Body of pancreas (tissue), 4 donors: Measurements from ENCODE around the gene RFC4.

Experiments
- POLR2A ChIP-seq, 3 donors: fragments of 450-650 bp; IDR thresholded peaks; one replicate each; pipeline ENCODE4 v1.6.1; 2016; ENCODE audit warnings: antibody characterized with exemption in 3 of 3, mild to moderate bottlenecking in 2 of 3
- TF ChIP-seq, protein P1 (sequence below), 7 experiments: fragments of 450-650 bp in 4 of 7; fragments of 200-600 bp in 3 of 7; sonication (generic) in 3 of 7; IDR thresholded peaks; one replicate each; pipeline ENCODE4 v1.5.1; 2016 to 2019; ENCODE audit warnings: antibody characterized with exemption in 7 of 7

GRCh38 chr3:186826410-186826975 is 20.2 kb upstream of the RFC4 start:
- TF ChIP-seq, protein P1, sequence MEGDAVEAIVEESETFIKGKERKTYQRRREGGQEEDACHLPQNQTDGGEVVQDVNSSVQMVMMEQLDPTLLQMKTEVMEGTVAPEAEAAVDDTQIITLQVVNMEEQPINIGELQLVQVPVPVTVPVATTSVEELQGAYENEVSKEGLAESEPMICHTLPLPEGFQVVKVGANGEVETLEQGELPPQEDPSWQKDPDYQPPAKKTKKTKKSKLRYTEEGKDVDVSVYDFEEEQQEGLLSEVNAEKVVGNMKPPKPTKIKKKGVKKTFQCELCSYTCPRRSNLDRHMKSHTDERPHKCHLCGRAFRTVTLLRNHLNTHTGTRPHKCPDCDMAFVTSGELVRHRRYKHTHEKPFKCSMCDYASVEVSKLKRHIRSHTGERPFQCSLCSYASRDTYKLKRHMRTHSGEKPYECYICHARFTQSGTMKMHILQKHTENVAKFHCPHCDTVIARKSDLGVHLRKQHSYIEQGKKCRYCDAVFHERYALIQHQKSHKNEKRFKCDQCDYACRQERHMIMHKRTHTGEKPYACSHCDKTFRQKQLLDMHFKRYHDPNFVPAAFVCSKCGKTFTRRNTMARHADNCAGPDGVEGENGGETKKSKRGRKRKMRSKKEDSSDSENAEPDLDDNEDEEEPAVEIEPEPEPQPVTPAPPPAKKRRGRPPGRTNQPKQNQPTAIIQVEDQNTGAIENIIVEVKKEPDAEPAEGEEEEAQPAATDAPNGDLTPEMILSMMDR (IDR thresholded peaks at IDR 0.05) = no peak
- no peak for TF ChIP-seq POLR2A (IDR thresholded peaks at IDR 0.05)
